Brain microvascular endothelial cell (primary cell): Measurements from ENCODE around the gene TARP.

Experiments used
- DNase-seq: peaks from one replicate; pipeline ENCODE4 v3.0.0-alpha.2; 2020
- H3K27ac ChIP-seq: fragments of 250-450 bp; sonication (Bioruptor Pico); 2 replicates; pipeline ENCODE4 v1.5.1; 2020; ENCODE audit warnings: mild to moderate bottlenecking, moderate library complexity
- H3K27me3 ChIP-seq: fragments of 250-450 bp; sonication (Bioruptor Pico); replicated peaks from 2 replicates; pipeline ENCODE4 v1.5.1; 2020; ENCODE audit warnings: mild to moderate bottlenecking
- H3K36me3 ChIP-seq: fragments of 250-450 bp; sonication (Bioruptor Pico); replicated peaks from 2 replicates; pipeline ENCODE4 v1.5.1; 2020; ENCODE audit warnings: mild to moderate bottlenecking
- H3K4me3 ChIP-seq: 2 replicates; pipeline ENCODE4 v1.5.1; 2011; ENCODE audit warnings: low read depth, mild to moderate bottlenecking, control low read depth, low read length, moderate library complexity
- CTCF ChIP-seq: IDR thresholded peaks from 2 replicates; pipeline ENCODE4 v1.5.1; 2011; ENCODE audit warnings: low read depth, mild to moderate bottlenecking, moderate library complexity, low read length, control low read depth, inconsistent platforms; ENCODE audit errors: missing control alignments
- in situ Hi-C: cut with HindIII; loops from 2 replicates; pipeline ENCODE4 v1.10.0; 2017; ENCODE audit warnings: low sequenced_read_pairs, low pct_ligation_motif_present

TARP gene

GRCh38 chr7:38283809-38284208, 10.4 kb upstream of the TARP start:
- no peak for TF ChIP-seq CTCF
- no peaks in the 10 kb centered on the region for H3K36me3 ChIP-seq
- no peak overlapping the region for H3K4me3 ChIP-seq
- in situ Hi-C loops: no loop called here
- H3K27ac ChIP-seq: no peak overlapping the region
- H3K27me3 ChIP-seq: no peaks in the 10 kb centered on the region
- DNase-seq: no peak

DNA sequence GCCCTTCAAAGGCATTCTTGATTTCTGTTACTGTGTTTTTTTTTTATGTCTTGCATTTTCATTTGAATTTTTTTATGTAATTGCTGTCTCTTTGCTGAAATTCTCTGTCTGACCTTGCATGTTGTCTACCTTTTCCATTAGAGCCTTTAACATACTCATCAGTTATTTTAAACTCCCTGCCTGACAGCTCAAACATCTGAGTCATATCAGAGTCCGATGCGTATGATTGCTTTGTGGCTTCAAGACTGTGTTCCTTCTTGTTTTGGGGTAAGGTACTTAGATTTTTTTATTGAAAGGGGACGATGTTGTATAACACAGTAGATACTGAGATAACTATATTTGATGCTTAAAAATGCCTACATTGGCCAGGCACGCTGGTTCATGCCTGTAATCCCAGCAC, 9.7 kb upstream of the TARP start:
- Histone ChIP-seq H3K27me3 (no peaks in the 10 kb centered on the region), H3K4me3 (no peak overlapping the region), H3K36me3 (no peaks in the 10 kb centered on the region), H3K27ac (no peak overlapping the region)
- DNase-seq: no peak
- TF ChIP-seq CTCF: no peak
- in situ Hi-C loops: no loop called here

DNA sequence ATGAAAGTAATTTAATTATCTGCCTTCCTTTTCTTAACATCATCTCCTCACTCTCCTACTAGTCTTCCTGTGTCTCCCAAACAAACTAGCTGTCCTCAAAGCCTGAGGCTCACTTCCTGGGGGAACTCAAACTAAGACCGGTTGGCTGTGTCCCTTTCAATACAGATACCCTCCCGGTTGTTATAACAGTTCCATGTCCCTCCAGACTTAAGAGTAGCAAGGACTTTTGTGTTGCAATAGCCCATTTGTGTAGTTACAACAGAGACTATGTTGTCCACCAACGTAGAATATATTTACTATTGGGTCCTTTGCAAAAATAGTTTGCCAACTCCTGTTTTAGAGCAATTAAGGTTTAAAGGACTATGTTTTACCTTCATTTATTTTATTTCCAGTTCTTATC, 8.6 kb upstream of the TARP start:
- TF ChIP-seq CTCF: no peak
- no peaks in the 10 kb centered on the region for H3K27me3 ChIP-seq
- H3K36me3 ChIP-seq: no peaks in the 10 kb centered on the region
- H3K27ac ChIP-seq: no peak overlapping the region
- no peak overlapping the region for H3K4me3 ChIP-seq
- in situ Hi-C loops: no loop called here
- no peak for DNase-seq

- Histone ChIP-seq H3K27ac (no peak overlapping the region), H3K36me3 (no peaks in the 10 kb centered on the region), H3K27me3 (no peaks in the 10 kb centered on the region), H3K4me3 (no peak overlapping the region)
- no peak for DNase-seq
- no peak for TF ChIP-seq CTCF
- in situ Hi-C loops: no loop called here
Observed at GRCh38 chr7:38281266-38281665, 7.8 kb upstream of the TARP start.

DNA sequence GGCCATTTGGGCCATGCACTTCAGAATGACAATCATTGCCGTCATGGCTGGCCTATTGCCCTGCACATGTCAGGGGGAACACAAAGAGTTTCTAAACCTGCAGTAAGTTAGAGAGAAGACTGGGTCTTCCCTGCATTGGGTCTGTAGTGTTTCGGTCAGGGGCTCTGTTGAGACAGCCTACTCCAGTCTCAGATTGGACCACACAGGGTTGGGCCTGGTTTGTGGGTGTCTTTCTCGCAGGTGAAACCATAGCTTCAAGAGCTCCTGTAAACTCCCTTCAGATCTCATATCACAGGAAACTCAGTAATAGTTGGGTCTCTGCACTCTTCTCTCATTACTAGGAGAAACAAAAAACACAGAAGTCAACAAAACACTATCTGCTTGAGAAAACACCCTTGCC, 7.3 kb upstream of the TARP start:
- DNase-seq: no peak
- no peaks in the 10 kb centered on the region for H3K27me3 ChIP-seq
- H3K4me3 ChIP-seq: no peak overlapping the region
- no peak overlapping the region for H3K27ac ChIP-seq
- in situ Hi-C loops: no loop called here
- TF ChIP-seq CTCF: no peak
- no peaks in the 10 kb centered on the region for H3K36me3 ChIP-seq

DNA sequence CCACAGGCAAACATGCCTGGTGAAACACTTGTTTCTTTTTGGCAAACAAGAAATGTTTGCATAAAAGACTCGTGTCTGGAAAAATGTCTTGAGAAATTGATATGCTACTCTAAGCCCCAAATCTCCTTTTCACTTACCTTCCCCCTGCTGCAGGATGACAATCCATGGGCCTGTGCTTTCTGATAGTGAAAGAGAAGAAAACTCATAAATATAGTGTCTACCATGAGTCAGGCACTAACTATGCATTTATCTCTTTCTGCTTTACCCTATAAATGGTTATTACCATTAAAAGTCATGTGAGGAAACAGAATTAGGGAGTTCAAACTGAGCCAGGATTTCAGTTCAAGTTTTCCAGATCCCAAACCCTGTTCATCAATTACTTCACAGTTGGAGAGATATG, 6.6 kb upstream of the TARP start:
- H3K27me3 ChIP-seq: no peaks in the 10 kb centered on the region
- no peak for TF ChIP-seq CTCF
- H3K27ac ChIP-seq: no peak overlapping the region
- H3K4me3 ChIP-seq: no peak overlapping the region
- DNase-seq: no peak
- no peaks in the 10 kb centered on the region for H3K36me3 ChIP-seq
- in situ Hi-C loops: no loop called here
